Hair follicle dermal papilla cell (primary cell): ENCODE measurements around the gene PCNX3. TPM values are rescaled to one million over a fixed set of nuclear protein-coding genes. Genes with fewer than 3 reads are reported as not detected.

ENCODE experiments used
- small RNA-seq: library from RNA; depleted of rRNA; stranded (forward); fragments of <200 nt; gene quantifications from one replicate; pipeline ENCODE3, GENCODE V24; 2012
- total RNA-seq: library from RNA; depleted of rRNA; stranded (reverse); fragments of >200 nt; gene quantifications from 2 replicates; pipeline ENCODE4 v1.2.3, GENCODE V29; 2012

PCNX3 gene
- 34.7 and 35.2 TPM in 2 replicates for total RNA-seq

DNA sequence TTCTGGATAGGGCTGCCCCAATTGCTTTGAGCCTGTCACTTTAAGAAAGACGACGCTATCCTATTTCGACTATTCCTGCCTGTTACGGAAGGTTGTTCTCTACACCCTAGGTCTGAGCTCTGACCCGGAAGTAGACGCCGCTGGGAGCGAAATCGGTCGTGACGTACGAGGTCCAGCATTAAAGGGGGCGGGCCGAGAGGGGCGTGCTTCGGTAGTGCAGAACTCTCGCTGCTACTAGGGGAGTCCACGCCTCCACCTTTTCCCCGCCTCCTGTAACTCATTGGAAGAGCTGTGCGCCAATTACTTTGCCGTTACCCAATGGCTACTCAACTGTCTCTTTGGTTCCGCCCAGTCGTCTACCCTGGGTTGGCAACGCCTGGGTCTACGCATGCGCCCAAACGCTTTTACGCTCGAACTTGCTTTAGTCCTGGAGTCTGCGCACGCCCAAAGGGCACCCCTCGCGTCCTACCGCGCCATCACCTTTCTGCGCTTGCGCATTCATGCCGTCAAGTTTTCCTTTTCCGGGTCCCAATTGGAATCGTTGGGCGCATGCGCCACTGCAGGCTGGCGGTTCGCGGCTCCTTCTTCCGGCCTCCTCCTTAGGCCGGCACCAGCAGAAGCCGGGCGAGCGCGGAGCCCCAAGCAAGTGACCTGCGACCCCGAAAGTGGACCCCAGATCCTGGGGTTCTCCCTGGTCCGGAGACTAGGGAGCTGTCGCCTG lies at the start of gene PCNX3:
Gene PCNX3, plus strand, starts transcription at position 548 of the 721 bp plus-strand sequence. CDS start 536 bp downstream, outside the sequence.

GRCh38 chr11:65569973-65570918 lies 45.3 kb upstream of the PCNX3 start, which contains the start of gene ZNRD2:
Gene ZNRD2 (plus strand): TSS chr11:65570477. CDS start chr11:65570492, 15 bp downstream.

DNA sequence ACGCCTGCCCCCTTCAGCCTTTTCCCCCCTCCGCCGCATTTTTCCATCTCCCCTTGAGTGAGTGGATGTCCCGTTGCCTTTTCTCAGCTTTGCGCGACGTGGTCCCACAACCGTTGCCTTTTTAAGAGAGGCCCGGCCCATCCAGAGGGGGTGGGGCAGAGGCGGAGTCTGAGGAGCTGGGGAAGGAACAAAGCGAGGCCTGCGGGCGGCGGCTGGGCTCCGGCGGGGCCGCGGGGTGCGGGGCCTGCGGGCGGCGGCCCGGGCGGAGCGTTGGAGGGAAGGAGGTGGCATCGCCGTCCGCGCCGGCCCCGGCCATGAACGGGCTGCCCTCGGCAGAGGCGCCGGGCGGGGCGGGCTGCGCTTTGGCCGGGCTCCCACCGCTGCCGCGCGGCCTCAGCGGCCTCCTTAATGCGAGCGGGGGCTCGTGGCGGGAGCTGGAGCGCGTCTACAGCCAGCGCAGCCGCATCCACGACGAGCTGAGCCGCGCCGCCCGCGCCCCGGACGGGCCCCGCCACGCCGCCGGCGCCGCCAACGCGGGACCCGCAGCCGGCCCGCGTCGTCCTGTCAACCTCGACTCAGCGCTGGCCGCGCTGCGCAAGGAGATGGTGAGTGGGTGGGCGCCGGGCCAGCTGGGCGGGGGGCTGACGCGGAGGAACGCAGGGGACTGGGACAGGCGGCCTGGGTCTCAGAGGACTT lies 43.1 kb upstream of the PCNX3 start, which contains the start of gene FAM89B:
Gene FAM89B, plus strand, starts transcription at position 183 of the 696 bp plus-strand sequence. Its CDS starts 132 bp downstream, at position 315.

GRCh38 chr11:65575568-65576231 lies 39.9 kb upstream of the PCNX3 start, which contains the start of gene EHBP1L1:
Gene EHBP1L1 (plus strand): TSS chr11:65576053. CDS start chr11:65576303, 250 bp downstream.

DNA sequence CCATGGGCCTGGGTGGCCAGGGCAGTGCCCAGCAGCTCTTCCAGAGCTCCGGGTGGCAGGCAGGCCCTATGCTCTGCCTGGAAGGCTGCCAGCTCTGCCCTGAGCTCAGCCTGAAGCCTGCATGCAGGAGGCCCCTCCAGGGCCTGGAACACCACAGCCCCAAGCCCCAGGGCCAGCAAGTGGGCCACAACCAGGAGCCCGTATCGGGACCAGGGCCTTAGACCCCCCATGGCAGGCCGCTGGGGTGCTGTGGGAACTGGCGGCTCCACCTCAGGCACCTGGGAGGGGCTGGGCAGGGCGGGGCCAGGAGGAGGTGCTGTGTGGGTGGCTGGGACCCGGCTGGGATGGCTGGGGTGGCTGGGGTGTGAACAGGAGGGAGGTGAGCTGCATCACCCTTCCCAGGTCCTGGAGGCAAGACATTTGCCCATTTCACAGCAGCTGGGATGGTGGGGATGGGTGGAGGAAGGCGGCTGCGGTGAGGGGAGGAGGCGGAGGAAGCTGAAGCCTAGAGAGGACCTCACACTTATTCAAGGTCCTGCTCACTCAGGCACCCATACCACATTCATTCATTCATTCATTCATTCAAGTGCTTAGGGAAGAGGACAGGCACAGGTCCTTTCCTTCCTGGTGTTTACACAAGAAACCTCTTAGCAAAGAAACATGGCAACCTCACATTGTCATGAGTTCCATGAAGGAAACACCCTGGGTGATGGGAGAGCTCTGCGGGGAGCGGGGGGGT lies 19.9 kb upstream of the PCNX3 start, which contains the start of gene KCNK7:
Gene KCNK7, minus strand, starts transcription at position 258 of the 739 bp plus-strand sequence. Its CDS starts 28 bp downstream, at position 230.

DNA sequence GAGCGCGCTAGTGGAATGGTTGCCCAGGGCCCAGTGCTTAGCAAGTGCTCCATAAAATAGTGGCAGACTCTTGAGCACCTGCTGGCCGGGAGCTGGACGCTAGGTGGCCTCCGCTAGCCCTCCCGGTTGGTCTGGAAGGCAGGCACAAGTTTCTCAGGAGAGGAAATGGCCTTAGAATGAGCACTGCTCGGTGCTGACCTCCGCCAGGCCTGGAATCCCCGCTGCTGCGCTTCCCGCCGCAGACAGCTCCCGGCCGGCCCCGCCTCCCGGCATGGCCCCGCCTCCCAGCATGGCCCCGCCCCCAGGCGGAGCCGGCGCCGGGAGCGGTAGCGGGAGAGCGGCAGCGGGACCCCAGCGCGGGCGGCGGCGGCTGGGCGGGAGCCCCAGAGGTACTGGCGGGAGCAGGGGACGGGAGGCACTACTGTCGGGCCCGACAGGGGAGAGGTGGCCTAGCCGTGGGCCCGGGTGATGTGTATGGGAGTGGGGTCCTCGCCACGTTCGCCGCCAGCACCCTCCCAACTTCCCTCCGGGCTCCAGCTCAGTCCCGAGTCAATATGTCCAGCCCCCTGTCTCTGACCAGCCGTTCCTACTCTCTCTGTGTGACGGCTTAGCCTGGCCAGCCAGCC lies 22.3 kb downstream of the PCNX3 start, which contains the start of gene SIPA1:
Gene SIPA1, plus strand, starts transcription at position 308 of the 626 bp plus-strand sequence. CDS start 2,821 bp downstream, outside the sequence.

GRCh38 chr11:65662799-65663638 lies 47.4 kb downstream of the PCNX3 start, which contains the start of gene RELA:
Gene RELA (minus strand): TSS chr11:65662916. CDS start chr11:65662832, 84 bp downstream.

Small RNA genes within 50 kb of the gene (small RNA-seq; reads per million reads assigned to genes)
- gene MIR4489 (2.1 reads per million, percentile 48 among the genes with 10 or more reads in this experiment), gene MIR4690 (not detected)

Other genes with a start within 250 kb of the PCNX3 start
- 5.3 and 8.0 TPM in 2 replicates for gene SLC25A45, start 233.1 kb upstream of the PCNX3 start, total RNA-seq
- gene FRMD8, start 229.1 kb upstream of the PCNX3 start, total RNA-seq = 70.2 and 77.1 TPM in 2 replicates
- 553 and 658 TPM in 2 replicates for gene NEAT1, start 193.0 kb upstream of the PCNX3 start, total RNA-seq
- 16,813 and 19,611 TPM in 2 replicates for gene MALAT1, start 116.7 kb upstream of the PCNX3 start, total RNA-seq
- gene SCYL1, start 90.7 kb upstream of the PCNX3 start, total RNA-seq = 116 and 125 TPM in 2 replicates
- 21.3 and 22.8 TPM in 2 replicates for gene LTBP3, start 57.4 kb upstream of the PCNX3 start, total RNA-seq
- 36.1 and 38.3 TPM in 2 replicates for gene ZNRD2, start 45.3 kb upstream of the PCNX3 start, total RNA-seq
- gene FAM89B, start 43.2 kb upstream of the PCNX3 start, total RNA-seq = 26.8 and 29.6 TPM in 2 replicates
- 55.9 and 64.3 TPM in 2 replicates for gene EHBP1L1, start 39.7 kb upstream of the PCNX3 start, total RNA-seq
- gene KCNK7, start 20.0 kb upstream of the PCNX3 start, total RNA-seq = not detected in 2 replicates
- gene MAP3K11, start 1.6 kb upstream of the PCNX3 start, total RNA-seq = 21.4 and 26.9 TPM in 2 replicates
- gene SIPA1, start 22.3 kb downstream of the PCNX3 start, total RNA-seq = 25.5 and 32.2 TPM in 2 replicates
- gene RELA, start 47.1 kb downstream of the PCNX3 start, total RNA-seq = 35.0 and 40.2 TPM in 2 replicates
- 41.7 and 46.7 TPM in 2 replicates for gene KAT5, start 96.5 kb downstream of the PCNX3 start, total RNA-seq
- gene RNASEH2C, start 105.0 kb downstream of the PCNX3 start, total RNA-seq = 19.3 and 27.1 TPM in 2 replicates
- 25.0 and 27.6 TPM in 2 replicates for gene AP5B1, start 165.2 kb downstream of the PCNX3 start, total RNA-seq
- not detected in 2 replicates for gene OVOL1, start 171.3 kb downstream of the PCNX3 start, total RNA-seq
- 0.97 and 1.3 TPM in 2 replicates for gene SNX32, start 218.2 kb downstream of the PCNX3 start, total RNA-seq
- gene CFL1, start 242.4 kb downstream of the PCNX3 start, total RNA-seq = 760 and 1,030 TPM in 2 replicates
- 59.3 and 89.6 TPM in 2 replicates for gene MUS81, start 244.7 kb downstream of the PCNX3 start, total RNA-seq